Measurements from ENCODE around the gene IL1RAPL2.
"Not testable (repeated sequence)": the region's sequence is repeated elsewhere in the genome, so short reads cannot be mapped to it uniquely, and the experiment has no call there.

Gene IL1RAPL2

DNA sequence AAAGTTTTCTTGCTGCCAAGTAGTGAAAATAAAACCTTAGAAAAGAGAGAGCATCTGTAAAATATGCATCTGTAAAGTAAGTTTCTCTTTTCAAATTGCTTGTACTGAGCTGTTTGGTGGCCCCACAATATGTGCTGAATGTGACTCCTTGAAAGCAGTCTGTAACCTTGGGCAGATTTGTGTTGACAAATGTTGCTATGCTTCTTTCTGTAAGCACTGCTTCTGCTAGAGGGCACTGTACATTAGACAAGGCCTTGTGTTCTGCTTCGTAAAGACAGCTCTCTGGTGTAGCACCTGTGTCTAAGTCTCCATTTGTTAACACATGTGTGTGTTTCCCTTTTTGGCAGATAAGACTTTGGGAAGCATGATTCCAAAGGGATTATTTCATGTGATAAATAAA lies 1199.7 kb downstream of the IL1RAPL2 start:
- H3K27me3 ChIP-seq (ENCODE audit: low read depth, low read length), result no peaks in the 10 kb centered on the region
- TF ChIP-seq EZH2phosphoT487 (IDR thresholded peaks at IDR 0.05; ENCODE audit: low read depth), result no peak
- TF ChIP-seq, protein P1, sequence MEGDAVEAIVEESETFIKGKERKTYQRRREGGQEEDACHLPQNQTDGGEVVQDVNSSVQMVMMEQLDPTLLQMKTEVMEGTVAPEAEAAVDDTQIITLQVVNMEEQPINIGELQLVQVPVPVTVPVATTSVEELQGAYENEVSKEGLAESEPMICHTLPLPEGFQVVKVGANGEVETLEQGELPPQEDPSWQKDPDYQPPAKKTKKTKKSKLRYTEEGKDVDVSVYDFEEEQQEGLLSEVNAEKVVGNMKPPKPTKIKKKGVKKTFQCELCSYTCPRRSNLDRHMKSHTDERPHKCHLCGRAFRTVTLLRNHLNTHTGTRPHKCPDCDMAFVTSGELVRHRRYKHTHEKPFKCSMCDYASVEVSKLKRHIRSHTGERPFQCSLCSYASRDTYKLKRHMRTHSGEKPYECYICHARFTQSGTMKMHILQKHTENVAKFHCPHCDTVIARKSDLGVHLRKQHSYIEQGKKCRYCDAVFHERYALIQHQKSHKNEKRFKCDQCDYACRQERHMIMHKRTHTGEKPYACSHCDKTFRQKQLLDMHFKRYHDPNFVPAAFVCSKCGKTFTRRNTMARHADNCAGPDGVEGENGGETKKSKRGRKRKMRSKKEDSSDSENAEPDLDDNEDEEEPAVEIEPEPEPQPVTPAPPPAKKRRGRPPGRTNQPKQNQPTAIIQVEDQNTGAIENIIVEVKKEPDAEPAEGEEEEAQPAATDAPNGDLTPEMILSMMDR (IDR thresholded peaks at IDR 0.05; ENCODE audit: low read depth, low read length), result no peak

DNA sequence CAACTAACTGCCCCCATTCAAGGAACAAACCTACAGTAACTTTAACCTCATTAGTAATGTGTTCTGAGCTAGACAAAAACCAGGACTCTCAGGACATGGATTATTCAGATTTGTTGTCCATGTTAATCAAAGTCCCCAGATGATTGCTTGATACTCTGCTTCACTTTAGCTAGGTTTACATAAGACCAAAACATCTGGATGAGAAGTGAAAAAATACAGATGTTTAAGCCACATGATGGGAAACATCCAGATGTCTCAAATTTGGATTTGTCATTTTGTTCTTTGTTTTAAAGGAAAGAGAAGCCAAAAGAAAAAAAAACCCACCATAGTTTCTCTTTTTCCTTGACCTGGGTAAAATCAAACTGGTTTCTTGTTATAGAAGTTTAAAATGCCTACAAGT lies 1207.8 kb downstream of the IL1RAPL2 start:
- H3K9me3 ChIP-seq (ENCODE audit: insufficient read depth, low read length), result no peaks in the 10 kb centered on the region
- H3K27me3 ChIP-seq (ENCODE audit: low read depth, low read length), result no peaks in the 10 kb centered on the region
- H3K4me1 ChIP-seq (ENCODE audit: low read length), result no peaks in the 10 kb centered on the region
- H3K4me3 ChIP-seq (ENCODE audit: low read length), result no peak overlapping the region
- H3K4me2 ChIP-seq (ENCODE audit: low read length), result no peak overlapping the region
- no peak overlapping the region for H3K9ac ChIP-seq (ENCODE audit: low read length)
- H3K27ac ChIP-seq (ENCODE audit: low read length), result no peak overlapping the region
- no peaks in the 10 kb centered on the region for H3K36me3 ChIP-seq (replicated peaks; ENCODE audit: low read depth, low read length)
- no peaks in the 10 kb centered on the region for H3K79me2 ChIP-seq (ENCODE audit: low read length)
- H4K20me1 ChIP-seq (ENCODE audit: insufficient read depth, low read length), result no peaks in the 10 kb centered on the region
- no peak for TF ChIP-seq EZH2phosphoT487 (IDR thresholded peaks at IDR 0.05; ENCODE audit: low read depth)
- TF ChIP-seq, protein P1 (IDR thresholded peaks at IDR 0.05; ENCODE audit: low read depth, low read length), result no peak
- H2AFZ ChIP-seq (ENCODE audit: low read depth, low read length), result no peak overlapping the region

More for the DNA sequence above, 1199.7 kb downstream of the IL1RAPL2 start:
- H3K79me2 ChIP-seq (ENCODE audit: low read length), result no peaks in the 10 kb centered on the region
- H3K27ac ChIP-seq (ENCODE audit: low read length), result no peak overlapping the region
- no peaks in the 10 kb centered on the region for H4K20me1 ChIP-seq (ENCODE audit: insufficient read depth, low read length)
- H3K9ac ChIP-seq (ENCODE audit: low read length), result no peak overlapping the region
- no peak overlapping the region for H3K4me3 ChIP-seq (ENCODE audit: low read length)
- H3K4me2 ChIP-seq (ENCODE audit: low read length), result no peak overlapping the region
- no peak overlapping the region for H2AFZ ChIP-seq (ENCODE audit: low read depth, low read length)
- no peaks in the 10 kb centered on the region for H3K36me3 ChIP-seq (replicated peaks; ENCODE audit: low read depth, low read length)
- no peaks in the 10 kb centered on the region for H3K9me3 ChIP-seq (ENCODE audit: insufficient read depth, low read length)
- no peaks in the 10 kb centered on the region for H3K4me1 ChIP-seq (ENCODE audit: low read length)

DNA sequence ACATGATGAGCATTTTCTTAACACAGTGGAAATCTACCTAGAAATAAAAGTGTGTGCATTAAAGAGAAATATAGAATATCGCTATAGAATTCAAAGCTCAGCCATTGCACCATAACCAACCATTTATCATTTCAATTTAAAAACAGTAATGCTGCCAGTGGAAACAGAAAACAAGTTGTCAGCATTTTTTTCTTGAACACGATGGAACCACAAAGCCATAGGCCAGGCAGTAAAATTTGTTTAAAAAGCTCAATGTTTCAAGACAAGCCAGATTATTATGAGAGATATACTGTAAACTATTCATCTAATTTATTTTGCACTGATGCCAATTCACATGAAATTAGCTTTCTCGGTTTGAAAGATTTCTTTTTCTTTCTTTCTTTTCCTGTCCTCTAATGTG lies 1209.7 kb downstream of the IL1RAPL2 start:
- no peaks in the 10 kb centered on the region for H3K9me3 ChIP-seq (ENCODE audit: insufficient read depth, low read length)
- H3K79me2 ChIP-seq (ENCODE audit: low read length), result no peaks in the 10 kb centered on the region
- H3K4me1 ChIP-seq (ENCODE audit: low read length), result no peaks in the 10 kb centered on the region
- TF ChIP-seq EZH2phosphoT487 (IDR thresholded peaks at IDR 0.05; ENCODE audit: low read depth), result no peak
- TF ChIP-seq, protein P1 (IDR thresholded peaks at IDR 0.05; ENCODE audit: low read depth, low read length), result no peak
- no peak overlapping the region for H3K4me3 ChIP-seq (ENCODE audit: low read length)
- no peaks in the 10 kb centered on the region for H3K36me3 ChIP-seq (replicated peaks; ENCODE audit: low read depth, low read length)
- H3K27me3 ChIP-seq (ENCODE audit: low read depth, low read length), result no peaks in the 10 kb centered on the region
- H3K4me2 ChIP-seq (ENCODE audit: low read length), result no peak overlapping the region
- H2AFZ ChIP-seq (ENCODE audit: low read depth, low read length), result no peak overlapping the region
- H3K27ac ChIP-seq (ENCODE audit: low read length), result no peak overlapping the region
- no peak overlapping the region for H3K9ac ChIP-seq (ENCODE audit: low read length)
- no peaks in the 10 kb centered on the region for H4K20me1 ChIP-seq (ENCODE audit: insufficient read depth, low read length)

DNA sequence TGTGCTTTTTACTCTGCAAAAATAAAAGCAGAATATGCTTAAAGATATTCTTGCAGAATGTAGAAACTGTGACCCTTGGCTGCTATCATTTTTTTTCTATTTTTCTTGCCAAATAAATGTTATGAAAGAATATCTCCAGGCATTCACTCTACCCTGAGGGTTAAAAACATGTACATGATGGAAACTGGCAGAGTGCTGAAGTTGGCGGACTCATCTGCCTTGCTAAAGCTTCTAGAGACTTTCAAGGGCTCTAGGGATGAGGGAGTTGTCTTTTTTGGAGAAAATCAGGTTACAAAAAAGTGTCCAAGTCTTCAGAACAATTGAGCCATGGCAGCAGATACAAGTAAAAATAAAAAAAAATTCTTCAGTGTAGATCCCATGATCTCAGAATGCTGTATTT lies 1215.8 kb downstream of the IL1RAPL2 start:
- Histone ChIP-seq H3K4me1 (ENCODE audit: low read length) (no peaks in the 10 kb centered on the region), H3K9me3 (ENCODE audit: insufficient read depth, low read length) (no peaks in the 10 kb centered on the region), H3K27ac (ENCODE audit: low read length) (no peak overlapping the region), H3K4me2 (ENCODE audit: low read length) (no peak overlapping the region), H3K36me3 (replicated peaks; ENCODE audit: low read depth, low read length) (no peaks in the 10 kb centered on the region), H4K20me1 (ENCODE audit: insufficient read depth, low read length) (no peaks in the 10 kb centered on the region), H3K27me3 (ENCODE audit: low read depth, low read length) (no peaks in the 10 kb centered on the region), H3K79me2 (ENCODE audit: low read length) (no peaks in the 10 kb centered on the region), H3K9ac (ENCODE audit: low read length) (no peak overlapping the region), H3K4me3 (ENCODE audit: low read length) (no peak overlapping the region), H2AFZ (ENCODE audit: low read depth, low read length) (no peak overlapping the region)
- TF ChIP-seq, protein P1 (IDR thresholded peaks at IDR 0.05; ENCODE audit: low read depth, low read length), result no peak
- no peak for TF ChIP-seq EZH2phosphoT487 (IDR thresholded peaks at IDR 0.05; ENCODE audit: low read depth)

DNA sequence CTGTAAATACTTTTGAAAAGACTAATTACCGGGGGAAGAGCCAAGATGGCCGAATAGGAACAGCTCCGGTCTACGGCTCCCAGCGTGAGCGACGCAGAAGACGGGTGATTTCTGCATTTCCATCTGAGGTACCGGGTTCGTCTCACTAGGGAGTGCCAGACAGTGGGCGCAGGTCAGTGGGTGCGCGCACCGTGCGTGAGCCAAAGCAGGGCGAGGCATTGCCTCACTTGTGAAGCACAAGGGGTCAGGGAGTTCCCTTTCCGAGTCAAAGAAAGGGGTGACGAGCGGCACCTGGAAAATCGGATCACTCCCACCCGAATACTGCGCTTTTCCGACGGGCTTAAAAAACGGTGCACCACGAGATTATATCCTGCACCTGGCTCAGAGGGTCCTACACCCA lies 1230.9 kb downstream of the IL1RAPL2 start:
- not testable (repeated sequence) for H3K9ac ChIP-seq (ENCODE audit: low read length); H3K4me1 ChIP-seq (ENCODE audit: low read length); H3K4me3 ChIP-seq (ENCODE audit: low read length); H3K79me2 ChIP-seq (ENCODE audit: low read length); H2AFZ ChIP-seq (ENCODE audit: low read depth, low read length); H3K27me3 ChIP-seq (ENCODE audit: low read depth, low read length); H3K9me3 ChIP-seq (ENCODE audit: insufficient read depth, low read length); H3K27ac ChIP-seq (ENCODE audit: low read length); H4K20me1 ChIP-seq (ENCODE audit: insufficient read depth, low read length); H3K36me3 ChIP-seq (replicated peaks; ENCODE audit: low read depth, low read length); H3K4me2 ChIP-seq (ENCODE audit: low read length)

Data from OCI-LY3 (cell line).